NT2/D1 (cell line): ENCODE measurements around the gene RUSC2.

ENCODE experiments used
- SUZ12 ChIP-seq: IDR thresholded peaks from 2 replicates; pipeline ENCODE4 v1.6.1; 2011; ENCODE audit not compliant: insufficient read length, insufficient read depth; ENCODE audit errors: extremely low read depth
- YY1 ChIP-seq: IDR thresholded peaks from 2 replicates; pipeline ENCODE4 v1.6.1; 2011; ENCODE audit not compliant: insufficient read length, insufficient read depth
- ZNF274 ChIP-seq: IDR thresholded peaks from 2 replicates; pipeline ENCODE4 v1.6.1; 2011; ENCODE audit warnings: mild to moderate bottlenecking, low read depth, low read length

- TF ChIP-seq ZNF274, result no peak
- no peak for TF ChIP-seq YY1
- TF ChIP-seq SUZ12, result no peak
Observed at GRCh38 chr9:35515766-35516165, 25.9 kb downstream of the RUSC2 start.
